H1 (cell line): Measurements from ENCODE around the gene ORC3. TPM values are rescaled to one million over a fixed set of nuclear protein-coding genes. Genes with fewer than 3 reads are reported as not detected.

Experiments
- KDM4A ChIP-seq: IDR thresholded peaks from one replicate; pipeline ENCODE4 v1.7.1; 2012; ENCODE audit warnings: low read depth, mild to moderate bottlenecking, moderate library complexity, low read length, inconsistent platforms; ENCODE audit not compliant: severe bottlenecking
- POLR2A ChIP-seq, 2 experiments: IDR thresholded peaks; 1 replicate in 1 of 2; 2 replicates in 1 of 2; pipeline ENCODE4 v1.6.1; 2011; ENCODE audit warnings: low read depth in 2 of 2, low read length in 2 of 2, mild to moderate bottlenecking in 2 of 2; ENCODE audit errors: control extremely low read depth in 1 of 2
- TAF7 ChIP-seq: optimal IDR thresholded peaks from 2 replicates; pipeline ENCODE3; 2011; ENCODE audit warnings: low read depth, mild to moderate bottlenecking, inconsistent platforms, low read length, moderate library complexity, borderline replicate concordance
- polyA plus RNA-seq, 7 experiments: library from polyadenylated mRNA; depleted of rRNA in 3 of 7; stranded (reverse) in 5 of 7; unstranded in 2 of 7; fragments of >200 nt in 5 of 7; fragments of 200-250 nt in 2 of 7; gene quantifications; 1 replicate in 5 of 7; 2 replicates in 1 of 7; 4 replicates in 1 of 7; pipeline versions ENCODE4 v1.2.1 to v1.2.3, GENCODE V29; 2011 to 2013; ENCODE audit warnings: missing spikeins in 2 of 7, mixed read lengths in 2 of 7
- total RNA-seq: library from RNA; stranded (reverse); fragmentation: NEBNext Ultra II Directional; extraction: Animal tissue kit (Norgen Biotek cat#: 25700); gene quantifications from 2 replicates; pipeline ENCODE4 v1.2.1, GENCODE V29; 2021

The ORC3 gene
- total and polyA plus RNA-seq, 2 of the 8 experiments (the other 6 are each of a cell fraction or from before 2014, with no cell fraction given), result 35.9 to 60.9 TPM

GRCh38 chr6:87574237-87574804 lies 15.6 kb upstream of the ORC3 start (continued):
- no peak for TF ChIP-seq POLR2A (IDR thresholded peaks at IDR 0.05; ENCODE audit: control extremely low read depth in 1 of 2, low read depth in 2 of 2, low read length in 2 of 2)
- TF ChIP-seq KDM4A, result no peak
- TF ChIP-seq TAF7, result no peak
